Loucy (cell line): ENCODE measurements around the gene ASPRV1.

Experiments used
- EZH2phosphoT487 ChIP-seq: fragments of 200-600 bp; IDR thresholded peaks from 2 replicates; pipeline ENCODE4 v1.6.1; 2018; ENCODE audit warnings: antibody characterized with exemption, mild to moderate bottlenecking, moderate library complexity, borderline replicate concordance
- TF ChIP-seq, protein P1 (sequence below): fragments of 200-600 bp; sonication (generic); conservative IDR thresholded peaks from 2 replicates; pipeline ENCODE4 v1.5.1; 2014; ENCODE audit warnings: mild to moderate bottlenecking, antibody characterized with exemption, low read length

DNA sequence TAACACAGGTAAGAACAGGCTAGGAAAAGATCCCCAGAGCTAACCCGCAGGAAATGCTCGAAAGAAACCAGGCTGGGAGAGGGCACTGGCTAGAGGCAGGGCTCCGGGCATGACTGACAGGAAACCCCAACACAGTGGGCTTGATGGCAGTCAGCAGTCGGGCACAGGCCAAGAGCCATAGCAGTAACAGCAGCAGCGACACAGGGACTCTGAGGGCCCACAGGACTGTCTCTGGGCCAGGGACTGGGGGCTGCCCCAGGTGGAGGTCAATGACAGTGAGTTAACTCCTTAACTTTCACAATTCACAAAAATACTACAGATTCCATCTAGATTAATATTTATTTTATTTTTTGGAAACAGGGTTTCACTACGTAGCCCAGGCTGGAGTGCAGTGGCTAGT, 37.3 kb upstream of the ASPRV1 start:
- TF ChIP-seq, protein P1, sequence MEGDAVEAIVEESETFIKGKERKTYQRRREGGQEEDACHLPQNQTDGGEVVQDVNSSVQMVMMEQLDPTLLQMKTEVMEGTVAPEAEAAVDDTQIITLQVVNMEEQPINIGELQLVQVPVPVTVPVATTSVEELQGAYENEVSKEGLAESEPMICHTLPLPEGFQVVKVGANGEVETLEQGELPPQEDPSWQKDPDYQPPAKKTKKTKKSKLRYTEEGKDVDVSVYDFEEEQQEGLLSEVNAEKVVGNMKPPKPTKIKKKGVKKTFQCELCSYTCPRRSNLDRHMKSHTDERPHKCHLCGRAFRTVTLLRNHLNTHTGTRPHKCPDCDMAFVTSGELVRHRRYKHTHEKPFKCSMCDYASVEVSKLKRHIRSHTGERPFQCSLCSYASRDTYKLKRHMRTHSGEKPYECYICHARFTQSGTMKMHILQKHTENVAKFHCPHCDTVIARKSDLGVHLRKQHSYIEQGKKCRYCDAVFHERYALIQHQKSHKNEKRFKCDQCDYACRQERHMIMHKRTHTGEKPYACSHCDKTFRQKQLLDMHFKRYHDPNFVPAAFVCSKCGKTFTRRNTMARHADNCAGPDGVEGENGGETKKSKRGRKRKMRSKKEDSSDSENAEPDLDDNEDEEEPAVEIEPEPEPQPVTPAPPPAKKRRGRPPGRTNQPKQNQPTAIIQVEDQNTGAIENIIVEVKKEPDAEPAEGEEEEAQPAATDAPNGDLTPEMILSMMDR: no peak
- TF ChIP-seq EZH2phosphoT487: no peak
